Measurements from ENCODE around the gene SLC2A2.

Gene SLC2A2

GRCh38 chr3:171026597-171027293 is at the start of gene SLC2A2:
TSS of gene SLC2A2 (minus strand) at chr3:171026720. CDS start at chr3:171026670, 50 bp downstream.
- no peak for DNase-seq

- no peak for DNase-seq
Observed at GRCh38 chr3:171072432-171072831, 45.9 kb upstream of the SLC2A2 start.

- DNase-seq = no peak
Observed at GRCh38 chr3:171068658-171069057, 42.1 kb upstream of the SLC2A2 start.

GRCh38 chr3:171066206-171066605 is 39.7 kb upstream of the SLC2A2 start:
- DNase-seq = no peak

- DNase-seq = no peak
Observed at GRCh38 chr3:171065732-171066131, 39.2 kb upstream of the SLC2A2 start.

GRCh38 chr3:171064461-171064860 is 37.9 kb upstream of the SLC2A2 start:
- no peak for DNase-seq

- no peak for DNase-seq
Observed at GRCh38 chr3:171061749-171062148, 35.2 kb upstream of the SLC2A2 start.

- DNase-seq = no peak
Observed at GRCh38 chr3:171059978-171060377, 33.5 kb upstream of the SLC2A2 start.

- no peak for DNase-seq
Observed at GRCh38 chr3:171058873-171059603, 32.5 kb upstream of the SLC2A2 start.

- DNase-seq = no peak
Observed at GRCh38 chr3:171058058-171058457, 31.5 kb upstream of the SLC2A2 start.

GRCh38 chr3:171057072-171057471 is 30.6 kb upstream of the SLC2A2 start:
- no peak for DNase-seq

GRCh38 chr3:171056528-171056927 is 30.0 kb upstream of the SLC2A2 start:
- DNase-seq = no peak

GRCh38 chr3:171055336-171056178 is 29.0 kb upstream of the SLC2A2 start:
- no peak for DNase-seq

- no peak for DNase-seq
Observed at GRCh38 chr3:171054921-171055320, 28.4 kb upstream of the SLC2A2 start.

- DNase-seq = no peak
Observed at GRCh38 chr3:171054231-171054630, 27.7 kb upstream of the SLC2A2 start.

GRCh38 chr3:171049861-171050444 is 23.4 kb upstream of the SLC2A2 start:
- peak in 30 of 56 donors; percentile 1 to 64 (median 17) for DNase-seq

- DNase-seq = no peak
Observed at GRCh38 chr3:171046760-171047159, 20.2 kb upstream of the SLC2A2 start.

GRCh38 chr3:171044835-171045793 is 18.6 kb upstream of the SLC2A2 start:
- DNase-seq = no peak

- DNase-seq = no peak
Observed at GRCh38 chr3:171044384-171044783, 17.9 kb upstream of the SLC2A2 start.

GRCh38 chr3:171039674-171040073 is 13.2 kb upstream of the SLC2A2 start:
- no peak for DNase-seq

Data from amygdala (tissue), 56 donors.